Stomach (tissue), 4 donors: ENCODE measurements around the gene DOCK3.

Source experiments
- EP300 ChIP-seq: sonication (generic); formaldehyde crosslinking; IDR thresholded peaks from one replicate; pipeline ENCODE4 v1.6.1; 2017; ENCODE audit warnings: antibody characterized with exemption
- POLR2AphosphoS5 ChIP-seq, 3 donors: sonication (generic); formaldehyde crosslinking; IDR thresholded peaks; one replicate each; pipeline ENCODE4 v1.6.1; 2016; ENCODE audit warnings: antibody characterized with exemption in 3 of 3
- TF ChIP-seq, protein P1 (sequence below), 7 experiments: fragments of 450-650 bp in 4 of 7; fragments of 200-600 bp in 3 of 7; sonication (generic) in 3 of 7; IDR thresholded peaks; one replicate each; pipeline ENCODE4 v1.5.1; 2016 to 2019; ENCODE audit warnings: antibody characterized with exemption in 7 of 7, control low read depth in 2 of 7, mild to moderate bottlenecking in 1 of 7

DNA sequence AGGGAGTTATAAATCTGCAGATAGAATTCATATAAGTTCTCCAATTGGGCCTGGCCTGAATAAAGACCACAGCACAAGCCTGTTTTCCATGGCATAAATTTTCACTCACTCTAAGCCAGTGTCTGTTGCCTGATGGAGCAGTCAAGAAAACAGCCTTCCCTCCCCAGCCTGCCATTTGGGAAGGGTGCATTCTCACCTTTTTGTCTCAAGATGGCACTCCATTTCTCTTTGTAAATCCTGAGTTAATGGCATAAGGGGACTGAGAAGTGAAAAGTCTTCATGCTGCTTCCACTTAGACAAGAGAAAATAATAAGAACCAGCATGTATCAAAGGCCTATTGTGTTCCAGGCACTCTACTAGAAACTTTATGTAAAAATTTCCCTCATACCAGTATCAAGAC is 594.7 kb downstream of the DOCK3 start:
- TF ChIP-seq, protein P1, sequence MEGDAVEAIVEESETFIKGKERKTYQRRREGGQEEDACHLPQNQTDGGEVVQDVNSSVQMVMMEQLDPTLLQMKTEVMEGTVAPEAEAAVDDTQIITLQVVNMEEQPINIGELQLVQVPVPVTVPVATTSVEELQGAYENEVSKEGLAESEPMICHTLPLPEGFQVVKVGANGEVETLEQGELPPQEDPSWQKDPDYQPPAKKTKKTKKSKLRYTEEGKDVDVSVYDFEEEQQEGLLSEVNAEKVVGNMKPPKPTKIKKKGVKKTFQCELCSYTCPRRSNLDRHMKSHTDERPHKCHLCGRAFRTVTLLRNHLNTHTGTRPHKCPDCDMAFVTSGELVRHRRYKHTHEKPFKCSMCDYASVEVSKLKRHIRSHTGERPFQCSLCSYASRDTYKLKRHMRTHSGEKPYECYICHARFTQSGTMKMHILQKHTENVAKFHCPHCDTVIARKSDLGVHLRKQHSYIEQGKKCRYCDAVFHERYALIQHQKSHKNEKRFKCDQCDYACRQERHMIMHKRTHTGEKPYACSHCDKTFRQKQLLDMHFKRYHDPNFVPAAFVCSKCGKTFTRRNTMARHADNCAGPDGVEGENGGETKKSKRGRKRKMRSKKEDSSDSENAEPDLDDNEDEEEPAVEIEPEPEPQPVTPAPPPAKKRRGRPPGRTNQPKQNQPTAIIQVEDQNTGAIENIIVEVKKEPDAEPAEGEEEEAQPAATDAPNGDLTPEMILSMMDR (IDR thresholded peaks at IDR 0.05) = no peak
- TF ChIP-seq EP300 (no peak), POLR2AphosphoS5 (IDR thresholded peaks at IDR 0.05) (no peak)
